ENCODE measurements around the gene SLC25A48. TPM values are rescaled to one million over a fixed set of nuclear protein-coding genes. Genes with fewer than 3 reads are reported as not detected.

The SLC25A48 gene
- total RNA-seq, 2 donors from 2014 or later, result 0.78 to 2.8 TPM

DNA sequence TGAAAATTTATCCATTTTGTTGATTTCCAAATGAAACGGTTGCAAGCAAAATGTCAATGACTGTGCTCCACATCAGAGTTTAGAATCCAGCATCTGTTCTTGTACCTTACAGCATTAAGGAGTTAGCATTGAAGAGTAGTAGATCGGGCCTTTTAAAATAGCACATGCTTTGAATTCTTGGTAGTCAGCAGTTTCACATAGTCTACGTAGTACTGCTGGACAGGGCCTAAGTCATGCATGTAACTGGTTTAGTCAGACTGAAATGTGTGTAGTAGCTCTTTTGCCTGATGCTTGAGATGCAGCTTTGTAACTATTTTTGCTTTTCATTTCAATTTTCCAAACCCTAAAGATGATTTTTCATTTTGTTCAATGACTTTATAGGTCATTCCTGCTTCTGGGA is 100.5 kb downstream of the SLC25A48 start:
- no peak for ATAC-seq (ENCODE audit: insufficient number of reproducible peaks, low FRiP score, low read depth)
- TF ChIP-seq, protein P1, sequence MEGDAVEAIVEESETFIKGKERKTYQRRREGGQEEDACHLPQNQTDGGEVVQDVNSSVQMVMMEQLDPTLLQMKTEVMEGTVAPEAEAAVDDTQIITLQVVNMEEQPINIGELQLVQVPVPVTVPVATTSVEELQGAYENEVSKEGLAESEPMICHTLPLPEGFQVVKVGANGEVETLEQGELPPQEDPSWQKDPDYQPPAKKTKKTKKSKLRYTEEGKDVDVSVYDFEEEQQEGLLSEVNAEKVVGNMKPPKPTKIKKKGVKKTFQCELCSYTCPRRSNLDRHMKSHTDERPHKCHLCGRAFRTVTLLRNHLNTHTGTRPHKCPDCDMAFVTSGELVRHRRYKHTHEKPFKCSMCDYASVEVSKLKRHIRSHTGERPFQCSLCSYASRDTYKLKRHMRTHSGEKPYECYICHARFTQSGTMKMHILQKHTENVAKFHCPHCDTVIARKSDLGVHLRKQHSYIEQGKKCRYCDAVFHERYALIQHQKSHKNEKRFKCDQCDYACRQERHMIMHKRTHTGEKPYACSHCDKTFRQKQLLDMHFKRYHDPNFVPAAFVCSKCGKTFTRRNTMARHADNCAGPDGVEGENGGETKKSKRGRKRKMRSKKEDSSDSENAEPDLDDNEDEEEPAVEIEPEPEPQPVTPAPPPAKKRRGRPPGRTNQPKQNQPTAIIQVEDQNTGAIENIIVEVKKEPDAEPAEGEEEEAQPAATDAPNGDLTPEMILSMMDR (IDR thresholded peaks at IDR 0.05), result no peak
- peaks cover 4 to 10% of the 10 kb centered on the region in 2 donors for H3K4me1 ChIP-seq (ENCODE audit: control insufficient read depth in 1 of 2, low read depth in 2 of 2)

DNA sequence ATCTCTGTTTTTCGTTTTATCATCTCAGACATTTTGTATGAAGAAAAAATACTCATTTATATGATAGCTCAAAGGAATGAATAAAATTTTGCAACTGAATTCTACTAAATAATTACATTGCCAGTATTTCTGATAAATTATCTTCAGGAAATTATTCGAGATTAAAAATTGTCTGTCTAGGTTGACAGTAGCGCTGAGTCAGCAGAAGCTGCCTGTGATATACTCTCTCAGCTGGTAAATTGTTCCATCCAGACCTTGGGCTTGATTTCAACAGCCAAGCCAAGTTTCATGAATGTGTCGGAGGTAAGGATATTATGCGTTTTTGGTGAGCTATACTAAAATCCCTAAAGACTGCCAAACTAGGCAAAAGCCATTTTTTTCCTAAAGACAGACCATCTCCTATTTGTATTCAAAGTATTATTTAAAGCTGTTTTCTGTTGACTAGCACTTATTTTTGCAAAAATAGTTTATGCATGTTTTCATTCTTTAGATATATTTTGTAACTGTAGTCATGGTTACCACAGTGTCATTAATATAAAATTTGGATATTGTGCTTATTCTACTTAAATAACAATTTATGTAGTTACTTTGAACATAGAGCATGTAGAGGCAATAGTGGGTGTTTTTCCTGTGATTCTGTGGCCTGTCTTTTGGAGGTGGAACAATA is 102.9 kb downstream of the SLC25A48 start:
- Histone ChIP-seq H3K4me1 (ENCODE audit: control insufficient read depth in 1 of 2, low read depth in 2 of 2) (no peaks in the 10 kb centered on the region), H3K36me3 (no peaks in the 10 kb centered on the region), H3K4me3 (no peak overlapping the region), H3K27me3 (replicated peaks; ENCODE audit: insufficient read depth) (no peaks in the 10 kb centered on the region), H3K27ac (no peak overlapping the region), H3K9me3 (no peaks in the 10 kb centered on the region)
- TF ChIP-seq, protein P1 (IDR thresholded peaks at IDR 0.05), result no peak
- ATAC-seq (ENCODE audit: insufficient number of reproducible peaks, low FRiP score, low read depth) (no peak), DNase-seq (ENCODE audit: low spot score) (no peak)

More for the DNA sequence above, 100.5 kb downstream of the SLC25A48 start:
- Histone ChIP-seq H3K27me3 (replicated peaks; ENCODE audit: insufficient read depth) (peaks cover 12% of the 10 kb centered on the region), H3K27ac (no peak overlapping the region), H3K9me3 (no peaks in the 10 kb centered on the region), H3K36me3 (no peaks in the 10 kb centered on the region), H3K4me3 (no peak overlapping the region)
- no peak for DNase-seq (ENCODE audit: low spot score)

Other genes starting within 250 kb of the SLC25A48 start
- not detected for gene IL9, start 61.2 kb downstream of the SLC25A48 start, total RNA-seq
- not detected for gene LECT2, start 120.3 kb downstream of the SLC25A48 start, total RNA-seq
- gene TGFBI, start 194.3 kb downstream of the SLC25A48 start, total RNA-seq, result 100 to 1,000 TPM; 158 to 173 TPM